ENCODE data around the gene PIK3C2G.

Gene PIK3C2G

GRCh38 chr12:18414671-18415070, 153.4 kb downstream of the PIK3C2G start:
- no peaks in the 10 kb centered on the region for H3K9me3 ChIP-seq (ENCODE audit: insufficient read depth, low read depth, low read length)
- H3K14ac ChIP-seq (ENCODE audit: low read length) = no peak overlapping the region
- no peaks in the 10 kb centered on the region for H3K79me1 ChIP-seq (ENCODE audit: low read length)
- no peak overlapping the region for H3K27ac ChIP-seq (ENCODE audit: low read depth, low read length)
- no peak overlapping the region for H3K23ac ChIP-seq (ENCODE audit: low read length)
- no peaks in the 10 kb centered on the region for H3K4me1 ChIP-seq (ENCODE audit: control insufficient read depth in 1 of 2, insufficient read depth in 2 of 2, low read length in 2 of 2)
- no peak overlapping the region for H3K4me2 ChIP-seq (ENCODE audit: low read length)
- no peak overlapping the region for H2AFZ ChIP-seq (ENCODE audit: insufficient read depth, low read length, poor library complexity)
- no peak overlapping the region for H3K4me3 ChIP-seq (ENCODE audit: low read depth, low read length)
- H3K27me3 ChIP-seq (ENCODE audit: insufficient read depth, low read length) = no peaks in the 10 kb centered on the region
- H4K12ac ChIP-seq (ENCODE audit: low read depth, low read length) = no peak overlapping the region
- no peak overlapping the region for H2AK5ac ChIP-seq (ENCODE audit: low read length)
- no CpG with 5 or more reads among the region's 2 CpGs for WGBS (ENCODE audit: extremely low coverage, insufficient coverage, insufficient read length)
- no peak overlapping the region for H2BK5ac ChIP-seq (ENCODE audit: low read depth, low read length, poor library complexity)
- no peak overlapping the region for H3K9ac ChIP-seq (ENCODE audit: low read length)
- H2BK120ac ChIP-seq (ENCODE audit: insufficient read depth, low read length, poor library complexity) = no peak overlapping the region
- no peak overlapping the region for H3K4ac ChIP-seq (ENCODE audit: low read depth, low read length)
- H2BK12ac ChIP-seq (ENCODE audit: low read length) = no peak overlapping the region
- H3K36me3 ChIP-seq (ENCODE audit: control insufficient read depth in 1 of 2, insufficient read depth in 2 of 2, low read length in 2 of 2) = no peaks in the 10 kb centered on the region
- no peak for DNase-seq
- no peak overlapping the region for H3K18ac ChIP-seq (ENCODE audit: low read length)
- no peak overlapping the region for H4K91ac ChIP-seq (ENCODE audit: low read depth, low read length)
- H4K8ac ChIP-seq (ENCODE audit: low read depth, low read length) = no peak overlapping the region
- H3K79me2 ChIP-seq (ENCODE audit: control insufficient read depth, insufficient read depth, low read length, poor library complexity) = no peaks in the 10 kb centered on the region

DNA sequence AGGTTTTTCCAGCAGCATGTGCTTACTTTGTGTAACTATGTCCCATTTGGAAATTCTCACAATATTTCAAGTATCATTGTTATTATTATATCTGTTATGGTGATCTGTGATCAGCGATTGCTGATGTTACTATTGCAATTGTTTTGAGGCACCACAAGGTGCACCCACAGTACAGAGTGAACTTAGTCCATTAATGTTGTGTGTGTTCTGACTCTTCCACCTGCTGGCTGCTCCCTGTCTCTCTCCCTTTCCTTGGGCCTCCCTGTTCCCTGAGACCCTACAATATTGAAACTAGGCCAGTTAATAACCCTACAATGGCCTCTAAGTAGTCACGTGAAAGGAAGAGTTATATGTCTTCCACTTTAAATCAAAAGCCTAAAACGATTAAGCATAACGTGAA, 153.9 kb downstream of the PIK3C2G start:
- Histone ChIP-seq H4K91ac (ENCODE audit: low read depth, low read length) (no peak overlapping the region), H3K27ac (ENCODE audit: low read depth, low read length) (no peak overlapping the region), H4K12ac (ENCODE audit: low read depth, low read length) (no peak overlapping the region), H3K18ac (ENCODE audit: low read length) (no peak overlapping the region), H3K23ac (ENCODE audit: low read length) (no peak overlapping the region), H3K9me3 (ENCODE audit: insufficient read depth, low read depth, low read length) (no peaks in the 10 kb centered on the region), H3K36me3 (ENCODE audit: control insufficient read depth in 1 of 2, insufficient read depth in 2 of 2, low read length in 2 of 2) (no peaks in the 10 kb centered on the region), H3K14ac (ENCODE audit: low read length) (no peak overlapping the region), H3K9ac (ENCODE audit: low read length) (no peak overlapping the region), H3K27me3 (ENCODE audit: insufficient read depth, low read length) (no peaks in the 10 kb centered on the region), H3K79me2 (ENCODE audit: control insufficient read depth, insufficient read depth, low read length, poor library complexity) (no peaks in the 10 kb centered on the region), H3K4me2 (ENCODE audit: low read length) (no peak overlapping the region), H2BK5ac (ENCODE audit: low read depth, low read length, poor library complexity) (no peak overlapping the region), H2BK120ac (ENCODE audit: insufficient read depth, low read length, poor library complexity) (no peak overlapping the region), H3K4me1 (ENCODE audit: control insufficient read depth in 1 of 2, insufficient read depth in 2 of 2, low read length in 2 of 2) (no peaks in the 10 kb centered on the region), H3K79me1 (ENCODE audit: low read length) (no peaks in the 10 kb centered on the region), H4K8ac (ENCODE audit: low read depth, low read length) (no peak overlapping the region), H2BK12ac (ENCODE audit: low read length) (no peak overlapping the region), H2AFZ (ENCODE audit: insufficient read depth, low read length, poor library complexity) (no peak overlapping the region), H2AK5ac (ENCODE audit: low read length) (no peak overlapping the region), H3K4ac (ENCODE audit: low read depth, low read length) (no peak overlapping the region), H3K4me3 (ENCODE audit: low read depth, low read length) (no peak overlapping the region)
- no peak for DNase-seq
- no CpG with 5 or more reads among the region's 4 CpGs for WGBS (ENCODE audit: extremely low coverage, insufficient coverage, insufficient read length)

DNA sequence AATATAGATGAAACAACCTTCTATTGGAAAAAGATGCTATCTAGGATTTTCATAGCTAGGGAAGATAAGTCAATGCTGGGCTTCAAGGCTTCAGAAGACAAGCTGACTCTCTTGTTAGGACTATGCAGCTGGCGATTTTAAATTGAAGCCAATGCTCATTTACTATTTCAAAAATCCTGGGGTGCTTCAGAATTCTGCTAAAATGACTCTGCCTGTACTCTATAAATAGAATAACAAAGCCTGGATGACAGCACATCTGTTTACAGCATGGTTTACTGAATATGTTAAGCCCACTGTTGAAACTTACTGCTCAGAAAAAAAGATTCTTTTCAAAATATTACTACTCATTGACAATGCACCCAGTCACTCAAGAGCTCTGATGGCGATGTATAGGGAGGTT, 155.1 kb downstream of the PIK3C2G start:
- Histone ChIP-seq H3K18ac (ENCODE audit: low read length) (no peak overlapping the region), H3K79me1 (ENCODE audit: low read length) (no peaks in the 10 kb centered on the region), H2BK5ac (ENCODE audit: low read depth, low read length, poor library complexity) (no peak overlapping the region), H3K9me3 (ENCODE audit: insufficient read depth, low read depth, low read length) (no peaks in the 10 kb centered on the region), H3K27ac (ENCODE audit: low read depth, low read length) (no peak overlapping the region), H4K8ac (ENCODE audit: low read depth, low read length) (no peak overlapping the region), H3K23ac (ENCODE audit: low read length) (no peak overlapping the region), H2BK12ac (ENCODE audit: low read length) (no peak overlapping the region), H4K91ac (ENCODE audit: low read depth, low read length) (no peak overlapping the region), H2AFZ (ENCODE audit: insufficient read depth, low read length, poor library complexity) (no peak overlapping the region), H3K9ac (ENCODE audit: low read length) (no peak overlapping the region), H4K12ac (ENCODE audit: low read depth, low read length) (no peak overlapping the region), H3K14ac (ENCODE audit: low read length) (no peak overlapping the region), H3K4me3 (ENCODE audit: low read depth, low read length) (no peak overlapping the region), H3K79me2 (ENCODE audit: control insufficient read depth, insufficient read depth, low read length, poor library complexity) (no peaks in the 10 kb centered on the region), H2AK5ac (ENCODE audit: low read length) (no peak overlapping the region), H3K36me3 (ENCODE audit: control insufficient read depth in 1 of 2, insufficient read depth in 2 of 2, low read length in 2 of 2) (no peaks in the 10 kb centered on the region), H2BK120ac (ENCODE audit: insufficient read depth, low read length, poor library complexity) (no peak overlapping the region), H3K27me3 (ENCODE audit: insufficient read depth, low read length) (no peaks in the 10 kb centered on the region), H3K4me2 (ENCODE audit: low read length) (no peak overlapping the region), H3K4ac (ENCODE audit: low read depth, low read length) (no peak overlapping the region), H3K4me1 (ENCODE audit: control insufficient read depth in 1 of 2, insufficient read depth in 2 of 2, low read length in 2 of 2) (no peaks in the 10 kb centered on the region)
- no peak for DNase-seq
- no CpG with 5 or more reads among the region's 2 CpGs for WGBS (ENCODE audit: extremely low coverage, insufficient coverage, insufficient read length)

GRCh38 chr12:18419311-18419710, 158.0 kb downstream of the PIK3C2G start:
- H3K9ac ChIP-seq (ENCODE audit: low read length) = no peak overlapping the region
- no peaks in the 10 kb centered on the region for H3K4me1 ChIP-seq (ENCODE audit: control insufficient read depth in 1 of 2, insufficient read depth in 2 of 2, low read length in 2 of 2)
- no peak overlapping the region for H2BK5ac ChIP-seq (ENCODE audit: low read depth, low read length, poor library complexity)
- no peak overlapping the region for H3K4ac ChIP-seq (ENCODE audit: low read depth, low read length)
- no peaks in the 10 kb centered on the region for H3K79me1 ChIP-seq (ENCODE audit: low read length)
- H3K4me2 ChIP-seq (ENCODE audit: low read length) = no peak overlapping the region
- H2AFZ ChIP-seq (ENCODE audit: insufficient read depth, low read length, poor library complexity) = no peak overlapping the region
- H3K79me2 ChIP-seq (ENCODE audit: control insufficient read depth, insufficient read depth, low read length, poor library complexity) = no peaks in the 10 kb centered on the region
- WGBS (ENCODE audit: extremely low coverage, insufficient coverage, insufficient read length) = no CpG with 5 or more reads among the region's 4 CpGs
- H3K18ac ChIP-seq (ENCODE audit: low read length) = no peak overlapping the region
- no peak overlapping the region for H4K8ac ChIP-seq (ENCODE audit: low read depth, low read length)
- H3K27ac ChIP-seq (ENCODE audit: low read depth, low read length) = no peak overlapping the region
- no peak overlapping the region for H3K4me3 ChIP-seq (ENCODE audit: low read depth, low read length)
- H3K23ac ChIP-seq (ENCODE audit: low read length) = no peak overlapping the region
- no peak for DNase-seq
- no peak overlapping the region for H2BK120ac ChIP-seq (ENCODE audit: insufficient read depth, low read length, poor library complexity)
- H2BK12ac ChIP-seq (ENCODE audit: low read length) = no peak overlapping the region
- H2AK5ac ChIP-seq (ENCODE audit: low read length) = no peak overlapping the region
- no peaks in the 10 kb centered on the region for H3K36me3 ChIP-seq (ENCODE audit: control insufficient read depth in 1 of 2, insufficient read depth in 2 of 2, low read length in 2 of 2)
- H3K27me3 ChIP-seq (ENCODE audit: insufficient read depth, low read length) = no peaks in the 10 kb centered on the region
- no peak overlapping the region for H4K12ac ChIP-seq (ENCODE audit: low read depth, low read length)
- H4K91ac ChIP-seq (ENCODE audit: low read depth, low read length) = no peak overlapping the region
- H3K14ac ChIP-seq (ENCODE audit: low read length) = no peak overlapping the region
- H3K9me3 ChIP-seq (ENCODE audit: insufficient read depth, low read depth, low read length) = no peaks in the 10 kb centered on the region
